ENCODE measurements around the gene HOXD8. TPM values are rescaled to one million over a fixed set of nuclear protein-coding genes. Genes with fewer than 3 reads are reported as not detected.

The HOXD8 gene
- total and polyA plus RNA-seq, 2 of the 8 experiments (the other 6 are each of a cell fraction or from before 2014, with no cell fraction given) = not detected

DNA sequence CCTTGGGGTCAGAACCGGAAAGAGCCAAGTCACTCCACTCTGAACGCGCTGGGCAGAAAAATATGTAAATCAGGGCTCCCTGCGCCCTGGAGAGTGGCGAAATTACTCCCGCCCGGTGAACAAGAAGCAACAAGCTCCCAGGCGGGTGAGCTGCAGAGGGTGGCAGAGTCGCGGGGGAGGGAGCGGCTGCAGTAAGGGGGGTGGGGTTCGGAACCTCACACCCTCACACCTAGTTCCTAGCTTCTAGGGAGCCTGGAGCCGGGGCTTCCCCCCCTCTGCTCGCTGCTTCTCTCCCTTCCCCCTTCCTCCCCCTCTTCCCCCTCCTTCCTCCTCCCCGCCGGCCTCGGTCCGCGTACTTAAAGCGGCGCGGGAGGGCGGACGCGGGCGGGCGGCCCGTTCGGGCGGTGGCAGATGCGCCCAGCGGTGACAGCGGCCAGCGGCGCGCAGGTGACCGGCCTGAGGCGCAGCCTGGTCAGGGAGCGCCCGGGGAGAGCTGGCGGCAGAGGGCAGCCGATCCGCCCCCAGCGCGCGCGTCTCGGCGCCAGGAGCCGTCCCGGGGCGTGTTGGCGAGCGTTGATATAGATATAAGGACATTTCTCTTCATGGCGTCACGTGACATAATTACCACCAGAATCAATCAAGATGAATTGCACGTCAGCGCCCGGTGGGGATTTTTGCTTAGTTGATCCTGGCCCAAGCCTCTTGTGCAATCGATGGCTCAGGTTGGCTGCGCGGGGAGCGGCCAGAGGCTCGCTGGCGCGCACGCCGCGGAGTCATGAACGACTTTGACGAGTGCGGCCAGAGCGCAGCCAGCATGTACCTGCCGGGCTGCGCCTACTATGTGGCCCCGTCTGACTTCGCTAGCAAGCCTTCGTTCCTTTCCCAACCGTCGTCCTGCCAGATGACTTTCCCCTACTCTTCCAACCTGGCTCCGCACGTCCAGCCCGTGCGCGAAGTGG, 22.6 kb upstream of the HOXD8 start, which contains the start of gene HOXD11 (continued):
- peak; percentile 95 for TF ChIP-seq SUZ12 (IDR thresholded peaks at IDR 0.05; ENCODE audit: low read length)
- TF ChIP-seq, protein P1, sequence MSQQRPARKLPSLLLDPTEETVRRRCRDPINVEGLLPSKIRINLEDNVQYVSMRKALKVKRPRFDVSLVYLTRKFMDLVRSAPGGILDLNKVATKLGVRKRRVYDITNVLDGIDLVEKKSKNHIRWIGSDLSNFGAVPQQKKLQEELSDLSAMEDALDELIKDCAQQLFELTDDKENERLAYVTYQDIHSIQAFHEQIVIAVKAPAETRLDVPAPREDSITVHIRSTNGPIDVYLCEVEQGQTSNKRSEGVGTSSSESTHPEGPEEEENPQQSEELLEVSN (IDR thresholded peaks at IDR 0.05) = peak; percentile 36
- TF ChIP-seq, protein P2, sequence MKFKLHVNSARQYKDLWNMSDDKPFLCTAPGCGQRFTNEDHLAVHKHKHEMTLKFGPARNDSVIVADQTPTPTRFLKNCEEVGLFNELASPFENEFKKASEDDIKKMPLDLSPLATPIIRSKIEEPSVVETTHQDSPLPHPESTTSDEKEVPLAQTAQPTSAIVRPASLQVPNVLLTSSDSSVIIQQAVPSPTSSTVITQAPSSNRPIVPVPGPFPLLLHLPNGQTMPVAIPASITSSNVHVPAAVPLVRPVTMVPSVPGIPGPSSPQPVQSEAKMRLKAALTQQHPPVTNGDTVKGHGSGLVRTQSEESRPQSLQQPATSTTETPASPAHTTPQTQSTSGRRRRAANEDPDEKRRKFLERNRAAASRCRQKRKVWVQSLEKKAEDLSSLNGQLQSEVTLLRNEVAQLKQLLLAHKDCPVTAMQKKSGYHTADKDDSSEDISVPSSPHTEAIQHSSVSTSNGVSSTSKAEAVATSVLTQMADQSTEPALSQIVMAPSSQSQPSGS (IDR thresholded peaks at IDR 0.05; ENCODE audit: low read length) = no peak
- TF ChIP-seq, protein P3, sequence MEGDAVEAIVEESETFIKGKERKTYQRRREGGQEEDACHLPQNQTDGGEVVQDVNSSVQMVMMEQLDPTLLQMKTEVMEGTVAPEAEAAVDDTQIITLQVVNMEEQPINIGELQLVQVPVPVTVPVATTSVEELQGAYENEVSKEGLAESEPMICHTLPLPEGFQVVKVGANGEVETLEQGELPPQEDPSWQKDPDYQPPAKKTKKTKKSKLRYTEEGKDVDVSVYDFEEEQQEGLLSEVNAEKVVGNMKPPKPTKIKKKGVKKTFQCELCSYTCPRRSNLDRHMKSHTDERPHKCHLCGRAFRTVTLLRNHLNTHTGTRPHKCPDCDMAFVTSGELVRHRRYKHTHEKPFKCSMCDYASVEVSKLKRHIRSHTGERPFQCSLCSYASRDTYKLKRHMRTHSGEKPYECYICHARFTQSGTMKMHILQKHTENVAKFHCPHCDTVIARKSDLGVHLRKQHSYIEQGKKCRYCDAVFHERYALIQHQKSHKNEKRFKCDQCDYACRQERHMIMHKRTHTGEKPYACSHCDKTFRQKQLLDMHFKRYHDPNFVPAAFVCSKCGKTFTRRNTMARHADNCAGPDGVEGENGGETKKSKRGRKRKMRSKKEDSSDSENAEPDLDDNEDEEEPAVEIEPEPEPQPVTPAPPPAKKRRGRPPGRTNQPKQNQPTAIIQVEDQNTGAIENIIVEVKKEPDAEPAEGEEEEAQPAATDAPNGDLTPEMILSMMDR (IDR thresholded peaks at IDR 0.05; ENCODE audit: control extremely low read depth in 1 of 3, insufficient read depth in 1 of 3, low read depth in 1 of 3, low read length in 3 of 3) = no peak
- TF ChIP-seq ZNF274 (IDR thresholded peaks at IDR 0.05; ENCODE audit: borderline replicate concordance, extremely low read depth, low read length) = no peak
- peak; percentile 23 for TF ChIP-seq KDM4A (IDR thresholded peaks at IDR 0.05; ENCODE audit: low read depth, low read length, severe bottlenecking)
- peak; percentile 94 for TF ChIP-seq CEBPB (IDR thresholded peaks at IDR 0.05; ENCODE audit: low read depth, low read length)
- TF ChIP-seq SP2 (IDR thresholded peaks at IDR 0.05; ENCODE audit: low read length) = no peak
- no peak for TF ChIP-seq CHD1 (IDR thresholded peaks at IDR 0.05; ENCODE audit: low read depth, low read length)
- TF ChIP-seq EZH2 (IDR thresholded peaks at IDR 0.05; ENCODE audit: low read depth, low read length, severe bottlenecking) = peak; percentile 83
- no peak for TF ChIP-seq BCL11A (IDR thresholded peaks at IDR 0.05; ENCODE audit: low read depth in 2 of 2, low read length in 2 of 2)
- no peak; the same call in 1 of the 2 replicates for TF ChIP-seq KDM1A (IDR thresholded peaks at IDR 0.05; ENCODE audit: borderline replicate concordance, low read length)
- no peak for TF ChIP-seq BRCA1 (IDR thresholded peaks at IDR 0.05; ENCODE audit: low read depth, low read length)
- peak; percentile 43; the same call in 1 of the 2 replicates for TF ChIP-seq EGR1 (IDR thresholded peaks at IDR 0.05; ENCODE audit: borderline replicate concordance, low read depth, low read length)
- 0 out of 2 replicates have a peak, but pooled peaks have one; percentile 6 for TF ChIP-seq YY1 (IDR thresholded peaks at IDR 0.05; ENCODE audit: low read depth, low read length)
- TF ChIP-seq TBP (IDR thresholded peaks at IDR 0.05; ENCODE audit: low read depth, low read length) = no peak
- TF ChIP-seq RNF2 (IDR thresholded peaks at IDR 0.05; ENCODE audit: borderline replicate concordance, low read depth, low read length, missing control alignments, poor library complexity, severe bottlenecking) = peak; percentile 51
- no peak for TF ChIP-seq SIRT6 (IDR thresholded peaks at IDR 0.05; ENCODE audit: low read length)
